ENCODE results near the gene ELMOD1. TPM values are rescaled to one million over a fixed set of nuclear protein-coding genes. Genes with fewer than 3 reads are reported as not detected.

ELMOD1 gene
- total and polyA plus RNA-seq, 2 donors from 2014 or later = 0.47 to 2.6 TPM

DNA sequence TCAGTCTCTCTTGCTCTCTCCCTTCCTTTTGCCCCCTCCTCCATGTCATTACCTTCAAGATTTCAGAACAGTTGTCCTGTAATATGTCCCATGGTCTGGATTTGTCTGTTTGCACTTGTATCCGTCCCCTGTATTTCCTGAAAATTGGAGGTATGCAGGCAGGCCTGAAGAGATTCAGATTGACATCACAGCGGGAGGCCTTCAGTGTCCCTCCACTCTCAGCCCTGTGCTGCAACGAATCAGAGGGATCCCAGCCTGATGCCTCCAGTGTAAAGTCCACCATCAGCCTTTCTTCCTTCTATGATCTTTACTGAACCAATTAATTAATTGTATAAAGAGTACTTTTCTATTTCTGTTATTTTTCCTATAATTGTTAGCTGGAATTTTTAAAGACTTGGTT is 57.3 kb downstream of the ELMOD1 start:
- H3K9ac ChIP-seq (ENCODE audit: low read length in 3 of 3) = no peak overlapping the region
- no peaks in the 10 kb centered on the region for H3K36me3 ChIP-seq (ENCODE audit: control insufficient read depth in 2 of 3, insufficient read depth in 3 of 3, low read length in 3 of 3)
- no peak overlapping the region for H3K4me3 ChIP-seq (ENCODE audit: low read length in 3 of 3)
- DNase-seq = no peak
- no peak for FAIRE-seq
- H3K4me1 ChIP-seq (ENCODE audit: control insufficient read depth in 2 of 3, insufficient read depth in 2 of 3, low read depth in 1 of 3, low read length in 3 of 3) = no peaks in the 10 kb centered on the region
- no peaks in the 10 kb centered on the region for H3K27me3 ChIP-seq (ENCODE audit: control insufficient read depth, insufficient read depth, low read length)
- H3K27ac ChIP-seq (ENCODE audit: low read depth in 2 of 2, low read length in 2 of 2) = no peak overlapping the region
- intact Hi-C loops (cut with DNase I) = no loop called here
- no peaks in the 10 kb centered on the region for H3K9me3 ChIP-seq (ENCODE audit: control insufficient read depth in 2 of 3, insufficient read depth in 1 of 3, low read length in 3 of 3)
- TF ChIP-seq, protein P1, sequence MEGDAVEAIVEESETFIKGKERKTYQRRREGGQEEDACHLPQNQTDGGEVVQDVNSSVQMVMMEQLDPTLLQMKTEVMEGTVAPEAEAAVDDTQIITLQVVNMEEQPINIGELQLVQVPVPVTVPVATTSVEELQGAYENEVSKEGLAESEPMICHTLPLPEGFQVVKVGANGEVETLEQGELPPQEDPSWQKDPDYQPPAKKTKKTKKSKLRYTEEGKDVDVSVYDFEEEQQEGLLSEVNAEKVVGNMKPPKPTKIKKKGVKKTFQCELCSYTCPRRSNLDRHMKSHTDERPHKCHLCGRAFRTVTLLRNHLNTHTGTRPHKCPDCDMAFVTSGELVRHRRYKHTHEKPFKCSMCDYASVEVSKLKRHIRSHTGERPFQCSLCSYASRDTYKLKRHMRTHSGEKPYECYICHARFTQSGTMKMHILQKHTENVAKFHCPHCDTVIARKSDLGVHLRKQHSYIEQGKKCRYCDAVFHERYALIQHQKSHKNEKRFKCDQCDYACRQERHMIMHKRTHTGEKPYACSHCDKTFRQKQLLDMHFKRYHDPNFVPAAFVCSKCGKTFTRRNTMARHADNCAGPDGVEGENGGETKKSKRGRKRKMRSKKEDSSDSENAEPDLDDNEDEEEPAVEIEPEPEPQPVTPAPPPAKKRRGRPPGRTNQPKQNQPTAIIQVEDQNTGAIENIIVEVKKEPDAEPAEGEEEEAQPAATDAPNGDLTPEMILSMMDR (IDR thresholded peaks at IDR 0.05; ENCODE audit: borderline replicate concordance, extremely low read depth, insufficient read depth) = no peak

DNA sequence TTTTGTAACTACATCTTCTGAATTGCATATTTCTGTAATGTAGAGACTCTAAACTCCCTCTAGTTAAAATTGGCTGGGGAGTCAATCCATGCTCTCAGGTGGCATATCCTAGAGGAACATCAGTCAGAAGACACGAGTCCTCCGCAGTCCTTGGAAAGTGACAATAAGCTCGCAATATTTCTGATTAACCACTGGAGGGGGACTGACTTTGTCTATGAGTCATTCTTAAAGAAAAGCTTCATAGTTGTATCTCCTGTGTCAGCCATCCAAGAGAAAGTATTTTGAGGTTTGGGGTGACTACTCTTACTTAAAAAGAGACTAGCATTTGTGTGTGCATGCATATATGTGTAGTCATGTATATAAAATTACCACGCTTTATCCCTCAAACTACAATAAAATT is 60.7 kb downstream of the ELMOD1 start:
- H3K4me3 ChIP-seq (ENCODE audit: low read length in 3 of 3) = no peak overlapping the region
- no peaks in the 10 kb centered on the region for H3K27me3 ChIP-seq (ENCODE audit: control insufficient read depth, insufficient read depth, low read length)
- intact Hi-C loops (cut with DNase I) = no loop called here
- no peaks in the 10 kb centered on the region for H3K36me3 ChIP-seq (ENCODE audit: control insufficient read depth in 2 of 3, insufficient read depth in 3 of 3, low read length in 3 of 3)
- DNase-seq = no peak
- no peaks in the 10 kb centered on the region for H3K9me3 ChIP-seq (ENCODE audit: control insufficient read depth in 2 of 3, insufficient read depth in 1 of 3, low read length in 3 of 3)
- TF ChIP-seq, protein P1 (IDR thresholded peaks at IDR 0.05; ENCODE audit: borderline replicate concordance, extremely low read depth, insufficient read depth) = no peak
- no peak for FAIRE-seq
- no peak overlapping the region for H3K27ac ChIP-seq (ENCODE audit: low read depth in 2 of 2, low read length in 2 of 2)
- H3K4me1 ChIP-seq (ENCODE audit: control insufficient read depth in 2 of 3, insufficient read depth in 2 of 3, low read depth in 1 of 3, low read length in 3 of 3) = no peaks in the 10 kb centered on the region
- no peak overlapping the region for H3K9ac ChIP-seq (ENCODE audit: low read length in 3 of 3)

DNA sequence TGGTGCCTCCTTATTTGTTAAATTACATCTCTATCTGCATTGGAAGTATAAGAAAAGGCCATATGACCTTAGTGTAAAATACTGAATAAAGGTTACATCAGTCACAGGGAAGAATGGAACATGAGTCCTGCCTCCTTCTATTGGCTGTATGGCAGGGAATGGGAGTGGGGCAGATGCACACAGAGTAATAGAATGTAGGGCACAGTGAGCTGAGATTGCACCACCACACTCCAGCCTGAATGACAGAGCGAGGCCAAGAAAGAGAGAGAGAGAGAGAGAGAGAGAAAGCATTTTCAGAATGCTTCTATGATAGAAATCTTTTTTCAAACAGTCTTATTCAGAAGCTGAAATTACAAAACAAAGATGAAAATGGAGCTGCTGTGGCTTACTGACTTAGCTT is 62.1 kb downstream of the ELMOD1 start:
- Histone ChIP-seq H3K9ac (ENCODE audit: low read length in 3 of 3) (no peak overlapping the region), H3K4me3 (ENCODE audit: low read length in 3 of 3) (no peak overlapping the region), H3K4me1 (ENCODE audit: control insufficient read depth in 2 of 3, insufficient read depth in 2 of 3, low read depth in 1 of 3, low read length in 3 of 3) (no peaks in the 10 kb centered on the region), H3K9me3 (ENCODE audit: control insufficient read depth in 2 of 3, insufficient read depth in 1 of 3, low read length in 3 of 3) (no peaks in the 10 kb centered on the region), H3K27ac (ENCODE audit: low read depth in 2 of 2, low read length in 2 of 2) (no peak overlapping the region), H3K27me3 (ENCODE audit: control insufficient read depth, insufficient read depth, low read length) (no peaks in the 10 kb centered on the region), H3K36me3 (ENCODE audit: control insufficient read depth in 2 of 3, insufficient read depth in 3 of 3, low read length in 3 of 3) (no peaks in the 10 kb centered on the region)
- DNase-seq (no peak), FAIRE-seq (no peak)
- intact Hi-C loops (cut with DNase I) = no loop called here
- TF ChIP-seq, protein P1 (IDR thresholded peaks at IDR 0.05; ENCODE audit: borderline replicate concordance, extremely low read depth, insufficient read depth) = no peak

DNA sequence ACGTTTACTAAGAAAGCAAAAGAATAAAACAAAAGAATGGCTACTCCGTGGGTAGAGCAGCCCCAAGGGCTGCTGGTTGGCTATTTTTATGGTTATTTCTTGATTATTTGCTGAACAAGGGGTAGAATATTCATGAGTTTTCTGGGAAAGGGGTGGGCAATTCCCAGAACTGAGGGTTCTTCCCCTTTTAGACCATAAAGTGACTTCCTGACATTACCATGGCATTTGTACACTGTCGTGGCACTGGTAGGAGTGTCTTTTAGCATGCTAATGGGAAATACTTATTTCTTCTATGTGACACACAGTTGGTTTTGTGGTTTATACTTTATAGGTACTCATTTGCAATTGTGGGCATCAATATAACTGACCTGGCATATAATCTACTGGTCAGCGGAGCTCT is 64.7 kb downstream of the ELMOD1 start:
- no peak for DNase-seq
- Histone ChIP-seq H3K4me3 (ENCODE audit: low read length in 3 of 3) (no peak overlapping the region), H3K4me1 (ENCODE audit: control insufficient read depth in 2 of 3, insufficient read depth in 2 of 3, low read depth in 1 of 3, low read length in 3 of 3) (no peaks in the 10 kb centered on the region), H3K36me3 (ENCODE audit: control insufficient read depth in 2 of 3, insufficient read depth in 3 of 3, low read length in 3 of 3) (no peaks in the 10 kb centered on the region), H3K27me3 (ENCODE audit: control insufficient read depth, insufficient read depth, low read length) (no peaks in the 10 kb centered on the region), H3K9me3 (ENCODE audit: control insufficient read depth in 2 of 3, insufficient read depth in 1 of 3, low read length in 3 of 3) (no peaks in the 10 kb centered on the region), H3K9ac (ENCODE audit: low read length in 3 of 3) (no peak overlapping the region), H3K27ac (ENCODE audit: low read depth in 2 of 2, low read length in 2 of 2) (no peak overlapping the region)
- no peak for FAIRE-seq
- TF ChIP-seq, protein P1 (IDR thresholded peaks at IDR 0.05; ENCODE audit: borderline replicate concordance, extremely low read depth, insufficient read depth) = no peak
- intact Hi-C loops (cut with DNase I) = no loop called here

All from kidney (tissue), 14 donors.